PFSK-1 (cell line): ENCODE measurements around the gene DNAJC11.

ENCODE experiments used
- FOXP2 ChIP-seq: optimal IDR thresholded peaks from 2 replicates; pipeline ENCODE3; 2011; ENCODE audit warnings: borderline replicate concordance, control low read depth, inconsistent platforms; ENCODE audit not compliant: insufficient read depth; ENCODE audit errors: extremely low read length, extremely low read depth
- POLR2AphosphoS5 ChIP-seq: IDR thresholded peaks from 2 replicates; pipeline ENCODE4 v1.6.1; 2012; ENCODE audit warnings: low read depth, mild to moderate bottlenecking, control low read depth, low read length, moderate library complexity
- REST ChIP-seq, 2 experiments: IDR thresholded peaks; 2 replicates each; pipeline versions ENCODE4 v1.6.1 to v1.8.0; 2011 to 2012; ENCODE audit warnings: low read depth in 2 of 2, low read length in 2 of 2, control low read depth in 1 of 2, inconsistent platforms in 1 of 2, mild to moderate bottlenecking in 1 of 2, moderate library complexity in 1 of 2; ENCODE audit not compliant: insufficient read depth in 1 of 2
- SIN3A ChIP-seq: IDR thresholded peaks from 2 replicates; pipeline ENCODE4 v1.6.1; 2012; ENCODE audit warnings: mild to moderate bottlenecking, low read length, moderate library complexity, borderline replicate concordance; ENCODE audit not compliant: insufficient read depth
- TAF1 ChIP-seq: IDR thresholded peaks from 2 replicates; pipeline ENCODE4 v1.6.1; 2012; ENCODE audit warnings: low read length, control low read depth, borderline replicate concordance; ENCODE audit not compliant: insufficient read depth

DNAJC11 gene

GRCh38 chr1:6585841-6586240, 115.8 kb downstream of the DNAJC11 start:
- no peak for TF ChIP-seq SIN3A
- no peak for TF ChIP-seq POLR2AphosphoS5
- no peak for TF ChIP-seq TAF1
- TF ChIP-seq FOXP2 = no peak
- no peak for TF ChIP-seq REST (IDR thresholded peaks at IDR 0.05; ENCODE audit: insufficient read depth in 1 of 2, low read depth in 2 of 2, low read length in 2 of 2)

GRCh38 chr1:6585081-6585722, 116.4 kb downstream of the DNAJC11 start:
- TF ChIP-seq POLR2AphosphoS5 (no peak), SIN3A (no peak), FOXP2 (no peak), REST (IDR thresholded peaks at IDR 0.05; ENCODE audit: insufficient read depth in 1 of 2, low read depth in 2 of 2, low read length in 2 of 2) (no peak)
